SW 1271 (cell line): Measurements from ENCODE around the gene PLXDC1.
"Not testable (repeated sequence)": the region's sequence is repeated elsewhere in the genome, so short reads cannot be mapped to it uniquely, and the experiment has no call there.

Source experiments
- DNase-seq, 2 experiments: peaks; one replicate each; lab custom pipeline; 2025; lab: John Stamatoyannopoulos, UW

The PLXDC1 gene

GRCh38 chr17:39125143-39125875, 26.1 kb downstream of the PLXDC1 start:
- no peak for DNase-seq

GRCh38 chr17:39123627-39124026, 27.8 kb downstream of the PLXDC1 start:
- no peak for DNase-seq

- no peak for DNase-seq
Measured at GRCh38 chr17:39122991-39123390, 28.4 kb downstream of the PLXDC1 start.

GRCh38 chr17:39121919-39122318, 29.5 kb downstream of the PLXDC1 start:
- DNase-seq, result not testable (repeated sequence)

GRCh38 chr17:39118674-39119419, 32.6 kb downstream of the PLXDC1 start:
- no peak for DNase-seq

- DNase-seq, result no peak
Measured at GRCh38 chr17:39116224-39116623, 35.2 kb downstream of the PLXDC1 start.

GRCh38 chr17:39115135-39115534, 36.3 kb downstream of the PLXDC1 start:
- no peak for DNase-seq

- no peak for DNase-seq
Measured at GRCh38 chr17:39114723-39115122, 36.7 kb downstream of the PLXDC1 start.

- DNase-seq, result no peak
Measured at GRCh38 chr17:39113871-39114270, 37.6 kb downstream of the PLXDC1 start.

- no peak for DNase-seq
Measured at GRCh38 chr17:39110435-39111136, 40.9 kb downstream of the PLXDC1 start.

- no peak for DNase-seq
Measured at GRCh38 chr17:39108461-39109375, 42.7 kb downstream of the PLXDC1 start.

GRCh38 chr17:39107973-39108372, 43.5 kb downstream of the PLXDC1 start:
- no peak for DNase-seq

- no peak for DNase-seq
Measured at GRCh38 chr17:39107155-39107554, 44.3 kb downstream of the PLXDC1 start.

GRCh38 chr17:39105705-39106104, 45.7 kb downstream of the PLXDC1 start:
- DNase-seq, result no peak

- no peak for DNase-seq
Measured at GRCh38 chr17:39104657-39105056, 46.8 kb downstream of the PLXDC1 start.

GRCh38 chr17:39104046-39104445, 47.4 kb downstream of the PLXDC1 start:
- DNase-seq, result no peak

- DNase-seq, result no peak
Measured at GRCh38 chr17:39101091-39101490, 50.3 kb downstream of the PLXDC1 start.

GRCh38 chr17:39100530-39100929, 50.9 kb downstream of the PLXDC1 start:
- no peak for DNase-seq

GRCh38 chr17:39099663-39100286, 51.7 kb downstream of the PLXDC1 start:
- no peak for DNase-seq

GRCh38 chr17:39098588-39098987, 52.8 kb downstream of the PLXDC1 start:
- DNase-seq, result no peak

- DNase-seq, result no peak
Measured at GRCh38 chr17:39097537-39097936, 53.9 kb downstream of the PLXDC1 start.
